WTC11 (cell line): ENCODE data around the gene USF3. TPM values are rescaled to one million over a fixed set of nuclear protein-coding genes. Genes with fewer than 3 reads are reported as not detected.
A peak's percentile ranks its signal among the peaks of the same experiment; 100 is the strongest.

ENCODE experiments used
- ATAC-seq: fragments of 200-7000 bp; cut with Tn5 transposase; 2 replicates; pipeline ENCODE4 v1.10.0; 2021; ENCODE audit warnings: mild to moderate bottlenecking, moderate library complexity
- CTCF ChIA-PET: fragments of 300-600 bp; sonication (Branson Sonifier 250); formaldehyde crosslinking; loops from one replicate; lab custom pipeline; 2021; ENCODE audit warnings: antibody characterized with exemption; lab: Charles Lee
- POLR2A ChIA-PET: fragments of 350-600 bp; sonication (Branson Sonifier 250); formaldehyde crosslinking; loops from one replicate; lab custom pipeline; 2021; ENCODE audit warnings: antibody characterized with exemption; lab: Charles Lee
- DNase-seq: peaks from one replicate; pipeline ENCODE4 v3.0.0; 2021; ENCODE audit warnings: low spot score
- H3K27ac Mint-ChIP-seq: 2 replicates; pipeline ENCODE4 v1.8.0; 2021; ENCODE audit warnings: mixed read lengths
- H3K27me3 Mint-ChIP-seq: 2 replicates; pipeline ENCODE4 v1.8.0; 2021; ENCODE audit warnings: low read depth, mild to moderate bottlenecking, moderate library complexity, mixed read lengths
- H3K36me3 Mint-ChIP-seq: 2 replicates; pipeline ENCODE4 v1.8.0; 2021; ENCODE audit warnings: mixed read lengths
- H3K4me1 Mint-ChIP-seq: 2 replicates; pipeline ENCODE4 v1.8.0; 2022; ENCODE audit warnings: mixed read lengths
- H3K4me3 Mint-ChIP-seq: 2 replicates; pipeline ENCODE4 v1.8.0; 2021; ENCODE audit warnings: mild to moderate bottlenecking, moderate library complexity, mixed read lengths
- H3K9me3 Mint-ChIP-seq: 2 replicates; pipeline ENCODE4 v1.8.0; 2021; ENCODE audit warnings: mixed read lengths
- CBFB ChIP-seq: sonication (generic); formaldehyde crosslinking; IDR thresholded peaks from 2 replicates; pipeline ENCODE4 v1.8.1; 2022; ENCODE audit warnings: mild to moderate bottlenecking, low read depth, missing genetic modification reagents
- E2F5 ChIP-seq: sonication (generic); formaldehyde crosslinking; IDR thresholded peaks from 2 replicates; pipeline ENCODE4 v1.8.1; 2022; ENCODE audit warnings: mild to moderate bottlenecking, moderate library complexity, missing genetic modification reagents
- FOXP1 ChIP-seq: sonication (generic); formaldehyde crosslinking; IDR thresholded peaks from 2 replicates; pipeline ENCODE4 v1.8.0; 2022; ENCODE audit warnings: missing genetic modification reagents, mild to moderate bottlenecking, moderate library complexity, borderline replicate concordance
- GRHL2 ChIP-seq: fragments of 250-450 bp; sonication (Bioruptor Pico); IDR thresholded peaks from 2 replicates; pipeline ENCODE4 v1.8.0; 2022; ENCODE audit warnings: mild to moderate bottlenecking, moderate library complexity; ENCODE audit not compliant: insufficient replicate concordance, severe bottlenecking
- GTF2I ChIP-seq: fragments of 250-450 bp; sonication (Bioruptor Pico); conservative IDR thresholded peaks from 2 replicates; pipeline ENCODE4 v1.4.0; 2021; ENCODE audit warnings: mild to moderate bottlenecking
- HMGA2 ChIP-seq: fragments of 250-450 bp; sonication (Bioruptor Pico); IDR thresholded peaks from 2 replicates; pipeline ENCODE4 v1.4.0; 2021; ENCODE audit warnings: mild to moderate bottlenecking, moderate library complexity
- JAZF1 ChIP-seq: fragments of 250-450 bp; sonication (Bioruptor Pico); IDR thresholded peaks from 2 replicates; pipeline ENCODE4 v1.9.0; 2021; ENCODE audit warnings: moderate library complexity, mild to moderate bottlenecking, inconsistent platforms
- NFE2L1 ChIP-seq: sonication (generic); formaldehyde crosslinking; IDR thresholded peaks from 2 replicates; pipeline ENCODE4 v1.8.1; 2023; ENCODE audit warnings: missing genetic modification reagents
- NFYB ChIP-seq: sonication (generic); formaldehyde crosslinking; conservative IDR thresholded peaks from 2 replicates; pipeline ENCODE4 v1.8.0; 2022; ENCODE audit warnings: low read depth, missing genetic modification reagents
- PRRX2 ChIP-seq: fragments of 250-450 bp; sonication (Bioruptor Pico); IDR thresholded peaks from 2 replicates; pipeline ENCODE4 v1.8.0; 2021; ENCODE audit warnings: mild to moderate bottlenecking
- RORB ChIP-seq: fragments of 250-450 bp; sonication (Bioruptor Pico); IDR thresholded peaks from 2 replicates; pipeline ENCODE4 v1.9.0; 2021; ENCODE audit warnings: mild to moderate bottlenecking
- SMAD3 ChIP-seq: sonication (generic); formaldehyde crosslinking; IDR thresholded peaks from 2 replicates; pipeline ENCODE4 v1.8.0; 2022; ENCODE audit warnings: missing genetic modification reagents, mild to moderate bottlenecking, borderline replicate concordance
- SMAD4 ChIP-seq: sonication (generic); formaldehyde crosslinking; IDR thresholded peaks from 2 replicates; pipeline ENCODE4 v1.8.0; 2022; ENCODE audit warnings: mild to moderate bottlenecking, missing genetic modification reagents
- SOX15 ChIP-seq: fragments of 250-450 bp; sonication (Bioruptor Pico); IDR thresholded peaks from 2 replicates; pipeline ENCODE4 v1.9.0; 2021; ENCODE audit warnings: mild to moderate bottlenecking
- SP1 ChIP-seq: sonication (generic); formaldehyde crosslinking; conservative IDR thresholded peaks from 2 replicates; pipeline ENCODE4 v1.8.1; 2022; ENCODE audit warnings: missing genetic modification reagents
- TEAD1 ChIP-seq: sonication (generic); formaldehyde crosslinking; IDR thresholded peaks from 2 replicates; pipeline ENCODE4 v1.8.0; 2022; ENCODE audit warnings: mild to moderate bottlenecking, missing genetic modification reagents
- TEAD4 ChIP-seq: sonication (generic); formaldehyde crosslinking; IDR thresholded peaks from 2 replicates; pipeline ENCODE4 v1.8.0; 2022; ENCODE audit warnings: mild to moderate bottlenecking, missing genetic modification reagents
- ZBTB21 ChIP-seq: sonication (generic); formaldehyde crosslinking; IDR thresholded peaks from 2 replicates; pipeline ENCODE4 v1.8.1; 2023; ENCODE audit warnings: mild to moderate bottlenecking, missing genetic modification reagents, borderline replicate concordance
- ZBTB43 ChIP-seq: sonication (generic); formaldehyde crosslinking; IDR thresholded peaks from 2 replicates; pipeline ENCODE4 v1.8.1; 2023; ENCODE audit warnings: mild to moderate bottlenecking, missing genetic modification reagents
- ZMAT4 ChIP-seq: fragments of 250-450 bp; sonication (Bioruptor Pico); IDR thresholded peaks from 2 replicates; pipeline ENCODE4 v1.9.0; 2021; ENCODE audit warnings: mild to moderate bottlenecking
- ZNF121 ChIP-seq: sonication (generic); formaldehyde crosslinking; IDR thresholded peaks from 2 replicates; pipeline ENCODE4 v1.8.0; 2023; ENCODE audit warnings: missing genetic modification reagents
- ZNF138 ChIP-seq: sonication (generic); formaldehyde crosslinking; conservative IDR thresholded peaks from 2 replicates; pipeline ENCODE4 v1.8.1; 2022; ENCODE audit warnings: mild to moderate bottlenecking, moderate library complexity, missing genetic modification reagents
- total RNA-seq: library from RNA; stranded (reverse); gene quantifications from 3 replicates; pipeline ENCODE4 v1.2.3, GENCODE V29; 2021
- TF ChIP-seq, protein P1 (sequence below): sonication (generic); formaldehyde crosslinking; IDR thresholded peaks from 2 replicates; pipeline ENCODE4 v1.8.1; 2022; ENCODE audit warnings: mild to moderate bottlenecking, missing genetic modification reagents, moderate library complexity, borderline replicate concordance
- TF ChIP-seq, protein P2 (sequence below): sonication (generic); formaldehyde crosslinking; IDR thresholded peaks from 2 replicates; pipeline ENCODE4 v1.8.0; 2022; ENCODE audit warnings: mild to moderate bottlenecking, missing genetic modification reagents
- TF ChIP-seq, protein P3 (sequence below): sonication (generic); formaldehyde crosslinking; IDR thresholded peaks from 2 replicates; pipeline ENCODE4 v1.8.1; 2022; ENCODE audit warnings: low read depth, mild to moderate bottlenecking, moderate library complexity, missing genetic modification reagents, borderline replicate concordance

Gene USF3
- total RNA-seq, 1 experiment from 2014 or later, result 16.4 TPM

DNA sequence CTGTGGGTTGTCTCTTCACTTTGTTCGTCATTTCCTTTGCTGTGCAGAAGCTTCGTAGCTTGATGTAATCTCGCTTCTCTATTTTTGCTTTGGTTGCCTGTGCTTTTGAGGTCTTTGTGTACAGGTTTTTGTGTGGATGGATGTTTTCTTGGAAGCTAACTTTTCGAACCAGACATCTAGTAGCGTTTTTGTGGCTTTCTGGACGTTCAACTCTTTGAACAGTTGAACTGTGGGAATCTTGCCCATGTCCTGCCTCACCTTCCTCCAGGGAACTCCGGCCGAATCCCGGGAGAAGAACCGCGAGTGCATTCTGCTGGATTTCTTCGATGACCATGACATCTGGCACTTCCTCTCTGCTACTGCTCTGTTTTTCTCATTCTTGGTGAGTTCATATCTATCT is 70.6 kb downstream of the USF3 start:
- DNase-seq (no peak), ATAC-seq (no peak)
- CTCF ChIA-PET, result interaction anchor here (0.6 to 1.1 kb wide), 3 partner anchors 24 to 338 kb away, joined by 3 read pairs; no protein-coding TSS in a partner anchor
- POLR2A ChIA-PET, result no interaction called here
- no peaks in the 10 kb centered on the region for H3K9me3 Mint-ChIP-seq
- no peaks in the 10 kb centered on the region for H3K36me3 Mint-ChIP-seq
- 0 out of 2 replicates have a peak, but pooled peaks cover 7% of the 10 kb centered on the region for H3K4me1 Mint-ChIP-seq
- H3K4me3 Mint-ChIP-seq, result no peak overlapping the region
- peaks cover 14% of the 10 kb centered on the region for H3K27me3 Mint-ChIP-seq
- TF ChIP-seq GRHL2 (CRISPR knock-in tag), result no peak
- TF ChIP-seq GTF2I, result no peak
- TF ChIP-seq SP1 (CRISPR knock-in tag), result no peak
- no peak for TF ChIP-seq TEAD1 (CRISPR knock-in tag)
- no peak for TF ChIP-seq SOX15 (CRISPR knock-in tag)
- no peak for TF ChIP-seq SMAD4 (CRISPR knock-in tag)
- TF ChIP-seq, protein P1, sequence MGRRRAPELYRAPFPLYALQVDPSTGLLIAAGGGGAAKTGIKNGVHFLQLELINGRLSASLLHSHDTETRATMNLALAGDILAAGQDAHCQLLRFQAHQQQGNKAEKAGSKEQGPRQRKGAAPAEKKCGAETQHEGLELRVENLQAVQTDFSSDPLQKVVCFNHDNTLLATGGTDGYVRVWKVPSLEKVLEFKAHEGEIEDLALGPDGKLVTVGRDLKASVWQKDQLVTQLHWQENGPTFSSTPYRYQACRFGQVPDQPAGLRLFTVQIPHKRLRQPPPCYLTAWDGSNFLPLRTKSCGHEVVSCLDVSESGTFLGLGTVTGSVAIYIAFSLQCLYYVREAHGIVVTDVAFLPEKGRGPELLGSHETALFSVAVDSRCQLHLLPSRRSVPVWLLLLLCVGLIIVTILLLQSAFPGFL (CRISPR knock-in tag), result no peak
- TF ChIP-seq ZBTB21 (CRISPR knock-in tag), result no peak
- TF ChIP-seq FOXP1 (CRISPR knock-in tag), result no peak
- TF ChIP-seq TEAD4, result no peak
- TF ChIP-seq ZNF138 (CRISPR knock-in tag), result no peak
- TF ChIP-seq CBFB, result no peak
- no peak for TF ChIP-seq PRRX2 (CRISPR knock-in tag)
- H3K27ac Mint-ChIP-seq, result no peak overlapping the region

- Mint-ChIP-seq H3K4me3 (0 out of 2 replicates have a peak overlapping the region, but pooled peaks have one; percentile 1), H3K27ac (no peak overlapping the region), H3K4me1 (no peaks in the 10 kb centered on the region), H3K9me3 (no peaks in the 10 kb centered on the region)
- CTCF ChIA-PET, result interaction anchor here (0.6 kb wide), 1 partner anchor 46 kb away, joined by 3 read pairs; no protein-coding TSS in a partner anchor
- POLR2A ChIA-PET, result no interaction called here
- TF ChIP-seq JAZF1 (CRISPR knock-in tag), result no peak
- TF ChIP-seq SMAD3 (CRISPR knock-in tag), result no peak
- TF ChIP-seq GRHL2 (CRISPR knock-in tag), result no peak
- no peak for TF ChIP-seq ZBTB43 (CRISPR knock-in tag)
- TF ChIP-seq, protein P2, sequence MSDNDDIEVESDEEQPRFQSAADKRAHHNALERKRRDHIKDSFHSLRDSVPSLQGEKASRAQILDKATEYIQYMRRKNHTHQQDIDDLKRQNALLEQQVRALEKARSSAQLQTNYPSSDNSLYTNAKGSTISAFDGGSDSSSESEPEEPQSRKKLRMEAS (CRISPR knock-in tag), result no peak
- TF ChIP-seq TEAD4, result no peak
- TF ChIP-seq NFYB, result no peak
- TF ChIP-seq NFE2L1, result no peak
- TF ChIP-seq, protein P3, sequence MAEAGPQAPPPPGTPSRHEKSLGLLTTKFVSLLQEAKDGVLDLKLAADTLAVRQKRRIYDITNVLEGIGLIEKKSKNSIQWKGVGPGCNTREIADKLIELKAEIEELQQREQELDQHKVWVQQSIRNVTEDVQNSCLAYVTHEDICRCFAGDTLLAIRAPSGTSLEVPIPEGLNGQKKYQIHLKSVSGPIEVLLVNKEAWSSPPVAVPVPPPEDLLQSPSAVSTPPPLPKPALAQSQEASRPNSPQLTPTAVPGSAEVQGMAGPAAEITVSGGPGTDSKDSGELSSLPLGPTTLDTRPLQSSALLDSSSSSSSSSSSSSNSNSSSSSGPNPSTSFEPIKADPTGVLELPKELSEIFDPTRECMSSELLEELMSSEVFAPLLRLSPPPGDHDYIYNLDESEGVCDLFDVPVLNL (CRISPR knock-in tag), result no peak
- TF ChIP-seq HMGA2, result no peak
- TF ChIP-seq ZMAT4, result no peak
- no peak for TF ChIP-seq SOX15 (CRISPR knock-in tag)
- TF ChIP-seq RORB (CRISPR knock-in tag), result no peak
- TF ChIP-seq E2F5, result no peak
- TF ChIP-seq ZNF121, result no peak
- TF ChIP-seq, all 79 proteins: peak for 0
- Mint-ChIP-seq H3K36me3 (no peaks in the 10 kb centered on the region), H3K27me3 (peaks cover 14% of the 10 kb centered on the region)
- no peak for DNase-seq
- ATAC-seq, result no peak
These were observed 72.6 kb downstream of the USF3 start for GRCh38 chr3:113623811-113624210.
